H1 (cell line): ENCODE results near the gene ZNF302. TPM values are rescaled to one million over a fixed set of nuclear protein-coding genes. Genes with fewer than 3 reads are reported as not detected.

ENCODE experiments used
- ATF2 ChIP-seq: IDR thresholded peaks from 2 replicates; pipeline ENCODE4 v1.6.1; 2012; ENCODE audit warnings: low read length, inconsistent platforms
- BCL11A ChIP-seq, 2 experiments: IDR thresholded peaks; one replicate each; pipeline ENCODE4 v1.6.1; 2011; ENCODE audit warnings: low read depth in 2 of 2, low read length in 2 of 2, mild to moderate bottlenecking in 2 of 2
- EGR1 ChIP-seq: IDR thresholded peaks from 2 replicates; pipeline ENCODE4 v1.6.1; 2011; ENCODE audit warnings: low read depth, low read length, borderline replicate concordance
- FOSL1 ChIP-seq: IDR thresholded peaks from 2 replicates; pipeline ENCODE4 v1.6.1; 2011; ENCODE audit warnings: mild to moderate bottlenecking, low read depth, low read length, moderate library complexity; ENCODE audit not compliant: insufficient read depth
- JUND ChIP-seq: IDR thresholded peaks from 2 replicates; pipeline ENCODE4 v1.6.1; 2011; ENCODE audit warnings: mild to moderate bottlenecking, improper control_type of control experiment, low read length
- KDM1A ChIP-seq: fragments of 200-600, 300-600 bp; sonication (generic); IDR thresholded peaks from 2 replicates; pipeline ENCODE4 v1.7.1; 2016; ENCODE audit warnings: mild to moderate bottlenecking, low read length, borderline replicate concordance
- MAFK ChIP-seq: IDR thresholded peaks from 2 replicates; pipeline ENCODE4 v1.6.1; 2012; ENCODE audit warnings: low read depth, mild to moderate bottlenecking, improper control_type of control experiment, low read length
- POLR2AphosphoS5 ChIP-seq: IDR thresholded peaks from 2 replicates; pipeline ENCODE4 v1.6.1; 2011; ENCODE audit warnings: low read depth, low read length
- SP1 ChIP-seq: IDR thresholded peaks from 2 replicates; pipeline ENCODE4 v1.6.1; 2011; ENCODE audit warnings: low read depth, low read length
- TAF7 ChIP-seq: optimal IDR thresholded peaks from 2 replicates; pipeline ENCODE3; 2011; ENCODE audit warnings: low read depth, mild to moderate bottlenecking, inconsistent platforms, low read length, moderate library complexity, borderline replicate concordance
- TBP ChIP-seq: IDR thresholded peaks from 2 replicates; pipeline ENCODE4 v1.6.1; 2011; ENCODE audit warnings: low read depth, low read length, improper control_type of control experiment
- ZNF274 ChIP-seq: IDR thresholded peaks from 2 replicates; pipeline ENCODE4 v1.7.0; 2012; ENCODE audit warnings: low read length, borderline replicate concordance; ENCODE audit errors: extremely low read depth
- polyA plus RNA-seq, 7 experiments: library from polyadenylated mRNA; depleted of rRNA in 3 of 7; stranded (reverse) in 5 of 7; unstranded in 2 of 7; fragments of >200 nt in 5 of 7; fragments of 200-250 nt in 2 of 7; gene quantifications; 1 replicate in 5 of 7; 2 replicates in 1 of 7; 4 replicates in 1 of 7; pipeline versions ENCODE4 v1.2.1 to v1.2.3, GENCODE V29; 2011 to 2013; ENCODE audit warnings: missing spikeins in 2 of 7, mixed read lengths in 2 of 7
- total RNA-seq: library from RNA; stranded (reverse); fragmentation: NEBNext Ultra II Directional; extraction: Animal tissue kit (Norgen Biotek cat#: 25700); gene quantifications from 2 replicates; pipeline ENCODE4 v1.2.1, GENCODE V29; 2021

Gene ZNF302
- total and polyA plus RNA-seq, 2 of the 8 experiments (the other 6 are each of a cell fraction or from before 2014, with no cell fraction given), result 9.1 to 20.4 TPM

GRCh38 chr19:34677386-34678084 lies at the start of gene ZNF302 (continued):
- TF ChIP-seq BCL11A (IDR thresholded peaks at IDR 0.05; ENCODE audit: low read depth in 2 of 2, low read length in 2 of 2) (no peak), ATF2 (no peak), ZNF274 (no peak), FOSL1 (no peak), EGR1 (no peak; the same call in 1 of the 2 replicates), TBP (peak; percentile 81; the same call in 1 of the 2 replicates), SP1 (no peak), JUND (no peak), POLR2AphosphoS5 (peak; percentile 90), TAF7 (peak; percentile 89), MAFK (no peak), KDM1A (no peak)
- TF ChIP-seq, all 59 proteins: peak for 17
